ENCODE results near the gene CCDC180.

The CCDC180 gene

DNA sequence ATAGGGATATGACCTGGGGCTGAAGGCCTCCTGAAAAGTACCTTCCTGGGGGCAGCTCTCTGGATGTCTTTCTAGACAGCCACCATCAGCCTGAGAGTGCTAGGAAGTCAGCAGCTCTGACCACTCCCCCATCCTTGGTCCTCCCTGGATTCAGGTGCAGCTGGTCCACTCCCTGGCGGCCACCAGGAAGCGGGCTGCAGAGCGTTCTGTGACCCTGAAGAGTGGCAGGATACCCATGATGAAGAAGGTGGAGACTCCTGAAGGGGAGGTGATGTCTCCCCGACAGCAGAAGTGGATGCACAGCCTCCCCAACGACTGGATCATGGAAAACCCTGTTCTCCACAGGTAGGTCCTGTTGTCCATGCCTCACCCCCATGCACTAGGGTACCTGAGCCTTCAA lies 1.8 kb downstream of the CCDC180 start:
- no peak for DNase-seq (ENCODE audit: insufficient read length, low spot score)
- no peak for FAIRE-seq

GRCh38 chr9:97310023-97310422 lies 2.6 kb downstream of the CCDC180 start:
- DNase-seq (ENCODE audit: insufficient read length, low spot score): no peak
- TF ChIP-seq POLR2AphosphoS5 (IDR thresholded peaks at IDR 0.05; ENCODE audit: low read depth, low read length): no peak
- no peak for TF ChIP-seq TAF1 (IDR thresholded peaks at IDR 0.05; ENCODE audit: low read depth, low read length)
- no peak for TF ChIP-seq POLR2A (IDR thresholded peaks at IDR 0.05; ENCODE audit: low read depth, low read length)
- TF ChIP-seq PAX5 (IDR thresholded peaks at IDR 0.05; ENCODE audit: insufficient read depth, low read length, severe bottlenecking): no peak
- TF ChIP-seq POU2F2 (IDR thresholded peaks at IDR 0.05; ENCODE audit: low read depth, low read length): no peak
- TF ChIP-seq SPI1 (IDR thresholded peaks at IDR 0.05; ENCODE audit: low read depth, low read length): no peak
- no peak for FAIRE-seq

More for the DNA sequence above, 1.8 kb downstream of the CCDC180 start:
- TF ChIP-seq PAX5 (IDR thresholded peaks at IDR 0.05; ENCODE audit: insufficient read depth, low read length, severe bottlenecking) (no peak), POU2F2 (IDR thresholded peaks at IDR 0.05; ENCODE audit: low read depth, low read length) (no peak), POLR2A (IDR thresholded peaks at IDR 0.05; ENCODE audit: low read depth, low read length) (no peak), POLR2AphosphoS5 (IDR thresholded peaks at IDR 0.05; ENCODE audit: low read depth, low read length) (no peak), TAF1 (IDR thresholded peaks at IDR 0.05; ENCODE audit: low read depth, low read length) (no peak), SPI1 (IDR thresholded peaks at IDR 0.05; ENCODE audit: low read depth, low read length) (no peak)

- FAIRE-seq (no peak), DNase-seq (ENCODE audit: insufficient read length, low spot score) (no peak)
- no peak for TF ChIP-seq POLR2A (IDR thresholded peaks at IDR 0.05; ENCODE audit: low read depth, low read length)
- TF ChIP-seq POU2F2 (IDR thresholded peaks at IDR 0.05; ENCODE audit: low read depth, low read length): no peak
- no peak for TF ChIP-seq POLR2AphosphoS5 (IDR thresholded peaks at IDR 0.05; ENCODE audit: low read depth, low read length)
- no peak for TF ChIP-seq TAF1 (IDR thresholded peaks at IDR 0.05; ENCODE audit: low read depth, low read length)
- no peak for TF ChIP-seq PAX5 (IDR thresholded peaks at IDR 0.05; ENCODE audit: insufficient read depth, low read length, severe bottlenecking)
- TF ChIP-seq SPI1 (IDR thresholded peaks at IDR 0.05; ENCODE audit: low read depth, low read length): no peak
These were observed 3.4 kb downstream of the CCDC180 start for GRCh38 chr9:97310896-97311295.

GRCh38 chr9:97311798-97312500 lies 4.5 kb downstream of the CCDC180 start:
- DNase-seq (ENCODE audit: insufficient read length, low spot score) (no peak), FAIRE-seq (no peak)
- TF ChIP-seq POU2F2 (IDR thresholded peaks at IDR 0.05; ENCODE audit: low read depth, low read length): no peak
- TF ChIP-seq POLR2AphosphoS5 (IDR thresholded peaks at IDR 0.05; ENCODE audit: low read depth, low read length): no peak
- TF ChIP-seq PAX5 (IDR thresholded peaks at IDR 0.05; ENCODE audit: insufficient read depth, low read length, severe bottlenecking): no peak
- no peak for TF ChIP-seq POLR2A (IDR thresholded peaks at IDR 0.05; ENCODE audit: low read depth, low read length)
- TF ChIP-seq SPI1 (IDR thresholded peaks at IDR 0.05; ENCODE audit: low read depth, low read length): no peak
- no peak for TF ChIP-seq TAF1 (IDR thresholded peaks at IDR 0.05; ENCODE audit: low read depth, low read length)

DNA sequence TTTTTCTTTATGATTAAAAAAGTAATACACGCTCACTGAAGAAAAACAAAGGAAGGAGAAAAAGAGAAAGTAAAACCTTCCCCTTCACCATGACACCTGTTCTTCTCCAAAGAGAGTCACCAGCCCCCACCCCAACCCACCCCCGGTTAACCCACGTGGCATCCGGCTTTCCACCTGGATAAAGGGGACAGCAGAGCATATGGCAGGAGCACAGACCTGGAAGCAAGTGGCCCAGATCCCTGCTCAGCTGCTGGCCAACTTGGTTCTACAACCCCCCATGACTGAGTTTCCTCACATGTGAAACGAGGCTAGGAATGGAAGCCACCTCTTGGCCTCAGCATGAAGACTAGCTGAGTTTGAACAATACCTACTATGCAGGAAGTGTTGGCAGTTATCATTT lies 5.1 kb downstream of the CCDC180 start:
- no peak for TF ChIP-seq POLR2A (IDR thresholded peaks at IDR 0.05; ENCODE audit: low read depth, low read length)
- TF ChIP-seq PAX5 (IDR thresholded peaks at IDR 0.05; ENCODE audit: insufficient read depth, low read length, severe bottlenecking): no peak
- TF ChIP-seq SPI1 (IDR thresholded peaks at IDR 0.05; ENCODE audit: low read depth, low read length): no peak
- no peak for TF ChIP-seq POLR2AphosphoS5 (IDR thresholded peaks at IDR 0.05; ENCODE audit: low read depth, low read length)
- TF ChIP-seq POU2F2 (IDR thresholded peaks at IDR 0.05; ENCODE audit: low read depth, low read length): no peak
- TF ChIP-seq TAF1 (IDR thresholded peaks at IDR 0.05; ENCODE audit: low read depth, low read length): no peak
- no peak for DNase-seq (ENCODE audit: insufficient read length, low spot score)
- FAIRE-seq: no peak

GRCh38 chr9:97313243-97313642 lies 5.8 kb downstream of the CCDC180 start:
- TF ChIP-seq POLR2A (IDR thresholded peaks at IDR 0.05; ENCODE audit: low read depth, low read length) (no peak), TAF1 (IDR thresholded peaks at IDR 0.05; ENCODE audit: low read depth, low read length) (no peak), POLR2AphosphoS5 (IDR thresholded peaks at IDR 0.05; ENCODE audit: low read depth, low read length) (no peak), PAX5 (IDR thresholded peaks at IDR 0.05; ENCODE audit: insufficient read depth, low read length, severe bottlenecking) (no peak), POU2F2 (IDR thresholded peaks at IDR 0.05; ENCODE audit: low read depth, low read length) (no peak), SPI1 (IDR thresholded peaks at IDR 0.05; ENCODE audit: low read depth, low read length) (no peak)
- DNase-seq (ENCODE audit: insufficient read length, low spot score) (no peak), FAIRE-seq (no peak)

- no peak for FAIRE-seq
- TF ChIP-seq POU2F2 (IDR thresholded peaks at IDR 0.05; ENCODE audit: low read depth, low read length): no peak
- no peak for TF ChIP-seq POLR2A (IDR thresholded peaks at IDR 0.05; ENCODE audit: low read depth, low read length)
- TF ChIP-seq SPI1 (IDR thresholded peaks at IDR 0.05; ENCODE audit: low read depth, low read length): no peak
- TF ChIP-seq POLR2AphosphoS5 (IDR thresholded peaks at IDR 0.05; ENCODE audit: low read depth, low read length): no peak
- TF ChIP-seq TAF1 (IDR thresholded peaks at IDR 0.05; ENCODE audit: low read depth, low read length): no peak
- no peak for TF ChIP-seq PAX5 (IDR thresholded peaks at IDR 0.05; ENCODE audit: insufficient read depth, low read length, severe bottlenecking)
These were observed 6.3 kb downstream of the CCDC180 start for GRCh38 chr9:97313746-97314145.

DNA sequence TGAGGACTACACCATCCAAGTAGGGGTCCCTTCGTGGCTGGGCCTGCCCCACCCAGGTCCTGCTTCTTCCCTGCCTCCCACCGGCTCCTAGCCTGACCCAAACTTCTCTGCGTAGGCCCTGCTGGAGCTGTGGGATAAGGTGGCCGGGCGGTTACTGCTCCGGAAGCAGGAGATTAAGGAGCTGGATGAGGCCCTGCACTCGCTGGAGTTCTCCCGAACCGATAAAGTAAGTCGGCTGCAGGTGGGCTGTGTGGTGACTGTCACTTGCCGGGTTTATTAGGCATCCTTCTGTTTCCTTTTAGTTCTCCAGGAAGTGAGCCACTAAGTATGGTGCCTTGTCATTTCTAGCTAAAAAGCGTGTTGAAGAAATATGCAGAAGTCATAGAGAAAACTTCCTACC lies 7.0 kb downstream of the CCDC180 start:
- TF ChIP-seq SPI1 (IDR thresholded peaks at IDR 0.05; ENCODE audit: low read depth, low read length): no peak
- no peak for TF ChIP-seq POLR2AphosphoS5 (IDR thresholded peaks at IDR 0.05; ENCODE audit: low read depth, low read length)
- TF ChIP-seq POU2F2 (IDR thresholded peaks at IDR 0.05; ENCODE audit: low read depth, low read length): no peak
- no peak for TF ChIP-seq TAF1 (IDR thresholded peaks at IDR 0.05; ENCODE audit: low read depth, low read length)
- TF ChIP-seq POLR2A (IDR thresholded peaks at IDR 0.05; ENCODE audit: low read depth, low read length): no peak
- no peak for TF ChIP-seq PAX5 (IDR thresholded peaks at IDR 0.05; ENCODE audit: insufficient read depth, low read length, severe bottlenecking)
- FAIRE-seq: no peak
- no peak for DNase-seq (ENCODE audit: insufficient read length, low spot score)

More at GRCh38 chr9:97313746-97314145, 6.3 kb downstream of the CCDC180 start:
- DNase-seq (ENCODE audit: insufficient read length, low spot score): no peak

DNA sequence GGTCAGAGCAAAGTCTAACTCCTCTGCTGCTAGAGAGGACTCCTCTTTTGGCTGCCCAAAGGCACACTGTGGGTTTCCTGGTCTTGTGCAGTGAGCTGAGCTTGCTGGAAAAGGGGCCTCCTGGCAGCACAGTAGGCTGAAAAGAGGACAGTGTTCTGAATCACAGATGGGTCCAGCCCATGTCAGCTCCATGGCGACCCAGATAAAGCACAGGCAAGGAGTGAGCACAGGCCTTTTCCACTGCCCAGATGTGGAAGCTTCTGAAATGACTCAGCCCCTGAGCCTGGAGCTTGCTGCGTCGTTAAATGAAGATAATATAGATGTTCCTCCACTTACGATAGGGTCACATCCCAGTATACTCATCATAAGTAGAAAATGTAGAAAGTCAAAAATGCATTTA lies 8.1 kb downstream of the CCDC180 start:
- FAIRE-seq (no peak), DNase-seq (ENCODE audit: insufficient read length, low spot score) (no peak)
- TF ChIP-seq SPI1 (IDR thresholded peaks at IDR 0.05; ENCODE audit: low read depth, low read length) (no peak), POLR2A (IDR thresholded peaks at IDR 0.05; ENCODE audit: low read depth, low read length) (no peak), POU2F2 (IDR thresholded peaks at IDR 0.05; ENCODE audit: low read depth, low read length) (no peak), TAF1 (IDR thresholded peaks at IDR 0.05; ENCODE audit: low read depth, low read length) (no peak), POLR2AphosphoS5 (IDR thresholded peaks at IDR 0.05; ENCODE audit: low read depth, low read length) (no peak), PAX5 (IDR thresholded peaks at IDR 0.05; ENCODE audit: insufficient read depth, low read length, severe bottlenecking) (no peak)
